H1 (cell line): ENCODE data around the gene C2CD3. TPM values are rescaled to one million over a fixed set of nuclear protein-coding genes. Genes with fewer than 3 reads are reported as not detected.

Experiments used
- CTCF ChIA-PET: fragments of 300-600 bp; sonication (Branson Sonifier 250); formaldehyde crosslinking; loops from one replicate; lab custom pipeline; 2021; ENCODE audit not compliant: partially characterized antibody; lab: Charles Lee
- POLR2A ChIA-PET: fragments of 300-600 bp; sonication (Branson Sonifier 250); formaldehyde crosslinking; loops from one replicate; lab custom pipeline; 2021; ENCODE audit warnings: inconsistent platforms; ENCODE audit not compliant: partially characterized antibody; lab: Charles Lee
- DNase-seq, 2 experiments: peaks; one replicate each; pipeline versions ENCODE4 v3.0.0 to v3.0.0-alpha.2; 2010 to 2022; ENCODE audit warnings: low spot score in 2 of 2, low read depth in 1 of 2, mixed read lengths in 1 of 2
- FAIRE-seq: peaks from 2 replicates; lab custom pipeline; 2011; peaks lifted over from hg19 to GRCh38; lab: Jason Lieb, UNC
- H2AFZ ChIP-seq: 2 replicates; pipeline ENCODE4 v1.8.1; 2012; ENCODE audit warnings: low read length, inconsistent platforms
- H2AK5ac ChIP-seq: 2 replicates; pipeline ENCODE4 v1.6.1; 2013; ENCODE audit warnings: low read depth, low read length
- H2BK120ac ChIP-seq: replicated peaks from 2 replicates; pipeline ENCODE3; 2013; ENCODE audit warnings: low read depth, low read length, inconsistent platforms
- H2BK12ac ChIP-seq: 2 replicates; pipeline ENCODE4 v1.6.1; 2013; ENCODE audit warnings: low read depth, low read length
- H2BK15ac ChIP-seq: 2 replicates; pipeline ENCODE4 v1.6.1; 2013; ENCODE audit warnings: low read length
- H2BK20ac ChIP-seq: 2 replicates; pipeline ENCODE4 v1.6.1; 2013; ENCODE audit warnings: low read length
- H2BK5ac ChIP-seq: 2 replicates; pipeline ENCODE4 v1.6.1; 2013; ENCODE audit warnings: low read depth, low read length
- H3K14ac ChIP-seq: 2 replicates; pipeline ENCODE4 v1.6.1; 2013; ENCODE audit warnings: inconsistent platforms; ENCODE audit not compliant: insufficient read length
- H3K18ac ChIP-seq: 2 replicates; pipeline ENCODE4 v1.6.1; 2013; ENCODE audit warnings: low read length; ENCODE audit errors: extremely low read depth
- H3K23ac ChIP-seq: 2 replicates; pipeline ENCODE4 v1.6.1; 2013; ENCODE audit warnings: inconsistent platforms; ENCODE audit not compliant: insufficient read length
- H3K23me2 ChIP-seq: 2 replicates; pipeline ENCODE4 v1.6.1; 2013; ENCODE audit warnings: low read depth, low read length
- H3K27ac ChIP-seq: 2 replicates; pipeline ENCODE4 v1.6.1; 2011; ENCODE audit warnings: low read depth, low read length, inconsistent platforms
- H3K27me3 ChIP-seq, 4 experiments: replicated peaks in 1 of 4; 1 replicate in 1 of 4; 2 replicates in 3 of 4; pipeline versions ENCODE4 v1.6.1 to v1.8.1; 2011 to 2013; ENCODE audit warnings: low read length in 3 of 4, mild to moderate bottlenecking in 3 of 4, inconsistent platforms in 2 of 4, mixed read lengths in 2 of 4, moderate library complexity in 1 of 4; ENCODE audit not compliant: control insufficient read depth in 3 of 4, insufficient read depth in 3 of 4; ENCODE audit errors: extremely low read depth in 1 of 4
- H3K36me3 ChIP-seq, 4 experiments: 2 replicates each; pipeline versions ENCODE4 v1.6.1 to v1.8.1; 2011 to 2013; ENCODE audit warnings: mild to moderate bottlenecking in 4 of 4, low read length in 3 of 4, moderate library complexity in 2 of 4, control low read depth in 1 of 4, inconsistent platforms in 1 of 4; ENCODE audit not compliant: insufficient read depth in 4 of 4, control insufficient read depth in 2 of 4
- H3K4ac ChIP-seq: replicated peaks from 2 replicates; pipeline ENCODE3; 2013; ENCODE audit warnings: low read length, low read depth, mixed read lengths, inconsistent platforms; ENCODE audit not compliant: insufficient read length
- H3K4me1 ChIP-seq, 4 experiments: replicated peaks in 1 of 4; 1 replicate in 1 of 4; 2 replicates in 3 of 4; pipeline versions ENCODE4 v1.6.1 to v1.8.1; 2011 to 2013; ENCODE audit warnings: low read length in 3 of 4, inconsistent platforms in 2 of 4, mixed read lengths in 1 of 4; ENCODE audit not compliant: insufficient read depth in 4 of 4, control insufficient read depth in 3 of 4
- H3K4me2 ChIP-seq, 2 experiments: 2 replicates each; pipeline versions ENCODE4 v1.6.1 to v1.8.1; 2011 to 2013; ENCODE audit warnings: low read depth in 2 of 2, low read length in 2 of 2, control low read depth in 1 of 2, inconsistent platforms in 1 of 2, mild to moderate bottlenecking in 1 of 2; ENCODE audit not compliant: insufficient read depth in 1 of 2
- H3K4me3 ChIP-seq, 4 experiments: fragments of 200-600, 300-600 bp in 1 of 4; sonication (generic), shearing (Covaris generic), sonication (Bioruptor Twin) in 1 of 4; 2 replicates each; pipeline versions ENCODE4 v1.5.1 to v1.8.1; 2011 to 2016; ENCODE audit warnings: low read length in 4 of 4, low read depth in 3 of 4, control low read depth in 2 of 4, inconsistent platforms in 2 of 4, mild to moderate bottlenecking in 2 of 4, mixed read lengths in 1 of 4, moderate library complexity in 1 of 4; ENCODE audit not compliant: insufficient read depth in 2 of 4; ENCODE audit errors: extremely low read depth in 1 of 4
- H3K56ac ChIP-seq: replicated peaks from 2 replicates; pipeline ENCODE3; 2013; ENCODE audit warnings: low read depth, mild to moderate bottlenecking, mixed read lengths, low read length, inconsistent platforms; ENCODE audit not compliant: insufficient read length
- H3K79me1 ChIP-seq: 2 replicates; pipeline ENCODE4 v1.6.1; 2013; ENCODE audit warnings: low read depth, low read length, control low read depth
- H3K79me2 ChIP-seq, 2 experiments: 2 replicates each; pipeline versions ENCODE4 v1.6.1 to v1.8.1; 2012 to 2013; ENCODE audit warnings: low read length in 2 of 2, mild to moderate bottlenecking in 2 of 2, inconsistent platforms in 1 of 2; ENCODE audit not compliant: insufficient read depth in 2 of 2, control insufficient read depth in 1 of 2
- H3K9ac ChIP-seq, 4 experiments: replicated peaks in 1 of 4; 1 replicate in 1 of 4; 2 replicates in 3 of 4; pipeline versions ENCODE4 v1.6.1 to v1.8.1; 2011 to 2013; ENCODE audit warnings: low read depth in 3 of 4, low read length in 3 of 4, control low read depth in 2 of 4, mild to moderate bottlenecking in 2 of 4, moderate library complexity in 2 of 4, inconsistent platforms in 1 of 4; ENCODE audit errors: extremely low read depth in 1 of 4
- H3K9me3 ChIP-seq, 2 experiments: 2 replicates each; pipeline versions ENCODE4 v1.6.1 to v1.8.1; 2012 to 2013; ENCODE audit warnings: mild to moderate bottlenecking in 2 of 2, moderate library complexity in 2 of 2, control low read depth in 1 of 2, inconsistent platforms in 1 of 2, low read depth in 1 of 2, low read length in 1 of 2, mixed read lengths in 1 of 2; ENCODE audit not compliant: insufficient read depth in 2 of 2
- H4K20me1 ChIP-seq, 2 experiments: replicated peaks in 1 of 2; 2 replicates each; pipeline versions ENCODE3 to v1.8.1; 2011 to 2013; ENCODE audit warnings: inconsistent platforms in 2 of 2, low read length in 2 of 2, mild to moderate bottlenecking in 1 of 2; ENCODE audit not compliant: insufficient read depth in 2 of 2, control insufficient read depth in 1 of 2
- H4K5ac ChIP-seq: 2 replicates; pipeline ENCODE4 v1.6.1; 2013; ENCODE audit warnings: low read length, low read depth, mixed read lengths, inconsistent platforms; ENCODE audit not compliant: insufficient read length
- H4K8ac ChIP-seq: 2 replicates; pipeline ENCODE4 v1.8.0; 2013; ENCODE audit warnings: mild to moderate bottlenecking, moderate library complexity, low read length, inconsistent platforms; ENCODE audit not compliant: insufficient read depth; ENCODE audit errors: extremely low read depth
- H4K91ac ChIP-seq: replicated peaks from 2 replicates; pipeline ENCODE3; 2013; ENCODE audit warnings: low read length, mixed read lengths, inconsistent platforms; ENCODE audit not compliant: insufficient read length
- ASH2L ChIP-seq: fragments of 200-600, 300-600 bp; sonication (generic); IDR thresholded peaks from one replicate; pipeline ENCODE4 v1.7.1; 2017; ENCODE audit warnings: low read length
- CTBP2 ChIP-seq: IDR thresholded peaks from 2 replicates; pipeline ENCODE4 v1.7.0; 2011; ENCODE audit warnings: borderline replicate concordance, mild to moderate bottlenecking, moderate library complexity, mixed read lengths, low read length; ENCODE audit not compliant: insufficient read depth, insufficient read length
- E2F6 ChIP-seq: IDR thresholded peaks from 2 replicates; pipeline ENCODE4 v1.6.1; 2012; ENCODE audit warnings: inconsistent platforms
- EP300 ChIP-seq, 2 experiments: IDR thresholded peaks; 1 replicate in 1 of 2; 2 replicates in 1 of 2; pipeline ENCODE4 v1.6.1; 2011 to 2012; ENCODE audit warnings: low read depth in 2 of 2, low read length in 2 of 2, mild to moderate bottlenecking in 2 of 2, borderline replicate concordance in 1 of 2, inconsistent platforms in 1 of 2, moderate library complexity in 1 of 2
- HDAC6 ChIP-seq: IDR thresholded peaks from one replicate; pipeline ENCODE4 v1.7.1; 2012; ENCODE audit warnings: low read depth, mild to moderate bottlenecking, inconsistent platforms, low read length, moderate library complexity
- MAX ChIP-seq: IDR thresholded peaks from 2 replicates; pipeline ENCODE4 v1.6.1; 2012; ENCODE audit warnings: inconsistent platforms
- SRF ChIP-seq: IDR thresholded peaks from 2 replicates; pipeline ENCODE4 v1.6.1; 2011; ENCODE audit warnings: mild to moderate bottlenecking, low read depth, low read length, moderate library complexity
- SUZ12 ChIP-seq: fragments of 200-600 bp; sonication (generic); IDR thresholded peaks from 2 replicates; pipeline ENCODE4 v1.6.1; 2012; ENCODE audit warnings: mild to moderate bottlenecking, inconsistent platforms, low read length, moderate library complexity, mixed read lengths
- WGBS, 2 experiments: shearing (Covaris generic) in 1 of 2; methylation state at CpG; one replicate each; pipeline versions ENCODE4 v1.1.6 to v1.1.7; 2013 to 2015; ENCODE audit warnings: low lambda C conversion rate in 2 of 2, mixed read lengths in 2 of 2, inconsistent platforms in 1 of 2, low coverage in 1 of 2, missing lambda C conversion rate in 1 of 2; ENCODE audit not compliant: insufficient replicate concordance in 2 of 2, insufficient coverage in 1 of 2, insufficient read length in 1 of 2; ENCODE audit errors: extremely low coverage in 1 of 2, missing lambda C conversion rate in 1 of 2; 5-methylcytosine and 5-hydroxymethylcytosine counted together
- polyA plus RNA-seq, 7 experiments: library from polyadenylated mRNA; depleted of rRNA in 3 of 7; stranded (reverse) in 5 of 7; unstranded in 2 of 7; fragments of >200 nt in 5 of 7; fragments of 200-250 nt in 2 of 7; gene quantifications; 1 replicate in 5 of 7; 2 replicates in 1 of 7; 4 replicates in 1 of 7; pipeline versions ENCODE4 v1.2.1 to v1.2.3, GENCODE V29; 2011 to 2013; ENCODE audit warnings: missing spikeins in 2 of 7, mixed read lengths in 2 of 7
- total RNA-seq: library from RNA; stranded (reverse); fragmentation: NEBNext Ultra II Directional; extraction: Animal tissue kit (Norgen Biotek cat#: 25700); gene quantifications from 2 replicates; pipeline ENCODE4 v1.2.1, GENCODE V29; 2021

The C2CD3 gene
- total and polyA plus RNA-seq, 2 of the 8 experiments (the other 6 are each of a cell fraction or from before 2014, with no cell fraction given): 11.0 to 29.1 TPM

DNA sequence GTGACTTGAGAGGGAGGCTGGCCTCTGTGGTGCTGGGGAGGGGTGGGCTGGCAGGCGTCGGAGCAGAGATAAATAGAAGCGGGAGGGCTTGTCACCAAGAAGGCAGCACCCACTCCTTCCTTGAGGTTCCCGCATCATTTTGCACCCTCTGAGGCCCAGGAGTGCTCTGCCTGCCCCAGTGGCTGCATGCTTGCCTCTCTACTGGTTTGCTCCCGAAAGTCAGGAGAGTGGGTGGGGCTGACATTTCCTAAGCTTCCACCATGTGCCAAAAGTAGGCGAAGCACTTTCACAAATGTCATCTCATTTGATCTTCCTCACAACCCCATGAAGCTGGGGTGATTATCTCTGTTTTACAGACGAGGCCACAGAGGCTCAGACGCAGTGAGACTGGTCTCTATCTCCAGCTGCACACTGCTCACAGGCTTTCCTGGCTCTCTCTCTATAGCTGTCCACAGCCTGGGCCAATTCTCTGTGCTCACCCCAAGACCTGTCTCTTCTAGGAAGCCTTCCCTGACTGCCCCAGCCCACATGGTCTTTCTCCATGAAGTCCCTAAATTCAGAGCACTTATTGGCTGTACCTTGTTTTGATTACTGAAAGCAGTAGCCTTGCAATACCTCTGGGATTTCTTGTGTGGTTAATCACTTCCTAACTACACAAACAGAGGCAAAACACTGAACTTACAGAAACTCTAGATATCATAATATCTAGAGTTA is 159.3 kb downstream of the C2CD3 start:
- H3K4me3 ChIP-seq: no peak overlapping the region
- 92% methylated on average over 8 of the region's 8 CpGs; no CpG with 5 or more reads in 1 of the 2 experiments for WGBS, 2 experiments
- H3K23ac ChIP-seq: no peak overlapping the region
- H3K79me2 ChIP-seq: no peaks in the 10 kb centered on the region
- TF ChIP-seq HDAC6 (no peak), MAX (0 out of 2 replicates have a peak, but pooled peaks have one; percentile 19), SRF (no peak), ASH2L (no peak), CTBP2 (no peak), E2F6 (peak; percentile 11; the same call in 1 of the 2 replicates), EP300 (IDR thresholded peaks at IDR 0.05; ENCODE audit: borderline replicate concordance in 1 of 2, low read depth in 2 of 2, low read length in 2 of 2) (no peak), SUZ12 (no peak)
- no peak overlapping the region for H2BK5ac ChIP-seq
- no peak overlapping the region for H2BK20ac ChIP-seq
- CTCF ChIA-PET: interaction anchor here (0.6 kb wide), 1 partner anchor 51 kb away, joined by 4 read pairs; no protein-coding TSS in a partner anchor
- no peak overlapping the region for H3K9ac ChIP-seq
- H4K91ac ChIP-seq: no peak overlapping the region
- no peak overlapping the region for H3K4ac ChIP-seq
- H2BK120ac ChIP-seq: no peak overlapping the region
- no peak overlapping the region for H2BK12ac ChIP-seq
- DNase-seq: no peak
- no peaks in the 10 kb centered on the region; the same call in 1 of the 2 replicates for H3K79me1 ChIP-seq
- no peak overlapping the region; the same call in 1 of the 2 replicates for H4K8ac ChIP-seq
- H3K4me2 ChIP-seq: no peak overlapping the region
- H3K56ac ChIP-seq: no peak overlapping the region
- no peak overlapping the region for H3K14ac ChIP-seq
- H3K18ac ChIP-seq: no peak overlapping the region
- no peaks in the 10 kb centered on the region for H3K23me2 ChIP-seq
- peaks cover 0 to 3% of the 10 kb centered on the region in 2 experiments for H4K20me1 ChIP-seq
- H3K4me1 ChIP-seq: no peaks in the 10 kb centered on the region
- H3K27ac ChIP-seq: no peak overlapping the region
- no peak for FAIRE-seq
- H4K5ac ChIP-seq: no peak overlapping the region
- H3K27me3 ChIP-seq: no peaks in the 10 kb centered on the region
- no peak overlapping the region for H2BK15ac ChIP-seq
- no peak overlapping the region for H2AK5ac ChIP-seq
- H3K36me3 ChIP-seq: no peaks in the 10 kb centered on the region
- H3K9me3 ChIP-seq: no peaks in the 10 kb centered on the region
- H2AFZ ChIP-seq: no peak overlapping the region
- POLR2A ChIA-PET: no interaction called here
